Fibroblast of lung (primary cell): Measurements from ENCODE around the gene LALBA. TPM values are rescaled to one million over a fixed set of nuclear protein-coding genes. Genes with fewer than 3 reads are reported as not detected.

ENCODE experiments used
- DNase-seq, 2 donors: peaks; one replicate each; pipeline versions ENCODE4 v3.0.0 to v3.0.0-alpha.2; 2010; ENCODE audit warnings: low read depth in 2 of 2
- H2AFZ ChIP-seq: 2 replicates; pipeline ENCODE4 v1.5.1; 2012; ENCODE audit warnings: low read length, control low read depth, inconsistent platforms
- H3K27ac ChIP-seq: 2 replicates; pipeline ENCODE4 v1.5.1; 2011; ENCODE audit warnings: low read length, control low read depth; ENCODE audit not compliant: insufficient read depth
- H3K27me3 ChIP-seq: 2 replicates; pipeline ENCODE4 v1.5.1; 2011; ENCODE audit warnings: mild to moderate bottlenecking, low read length; ENCODE audit not compliant: control insufficient read depth, insufficient read depth
- H3K36me3 ChIP-seq: 2 replicates; pipeline ENCODE4 v1.5.1; 2011; ENCODE audit warnings: low read length; ENCODE audit not compliant: control insufficient read depth, insufficient read depth
- H3K4me1 ChIP-seq: 2 replicates; pipeline ENCODE4 v1.5.1; 2011; ENCODE audit warnings: low read length; ENCODE audit not compliant: control insufficient read depth, insufficient read depth; ENCODE audit errors: extremely low read depth
- H3K4me2 ChIP-seq: 2 replicates; pipeline ENCODE4 v1.5.1; 2011; ENCODE audit warnings: low read length, control low read depth; ENCODE audit not compliant: insufficient read depth; ENCODE audit errors: extremely low read depth
- H3K4me3 ChIP-seq, 4 experiments: fragments of 200-600 bp in 1 of 4; sonication (generic) in 1 of 4; replicated peaks in 1 of 4; 2 replicates each; pipeline ENCODE4 v1.5.1; 2011 to 2016; ENCODE audit warnings: low read length in 4 of 4, low read depth in 3 of 4, mild to moderate bottlenecking in 3 of 4, control low read depth in 2 of 4, inconsistent platforms in 1 of 4, mixed read lengths in 1 of 4; ENCODE audit not compliant: insufficient read depth in 1 of 4; ENCODE audit errors: control extremely low read depth in 1 of 4
- H3K79me2 ChIP-seq: 2 replicates; pipeline ENCODE4 v1.5.1; 2012; ENCODE audit warnings: mild to moderate bottlenecking, low read length, inconsistent platforms; ENCODE audit not compliant: control insufficient read depth, insufficient read depth
- H3K9ac ChIP-seq: 2 replicates; pipeline ENCODE4 v1.5.1; 2011; ENCODE audit warnings: mild to moderate bottlenecking, low read length, control low read depth; ENCODE audit not compliant: insufficient read depth
- H3K9me3 ChIP-seq: 2 replicates; pipeline ENCODE4 v1.5.1; 2012; ENCODE audit warnings: low read depth, low read length; ENCODE audit not compliant: control insufficient read depth, insufficient read depth
- H4K20me1 ChIP-seq: 2 replicates; pipeline ENCODE4 v1.5.1; 2011; ENCODE audit warnings: low read length; ENCODE audit not compliant: control insufficient read depth, insufficient read depth; ENCODE audit errors: extremely low read depth
- CTCF ChIP-seq, 2 donors: IDR thresholded peaks in 1 of 2; conservative IDR thresholded peaks in 1 of 2; 1 replicate in 1 of 2; 2 replicates in 1 of 2; pipeline ENCODE4 v1.5.1; 2011 to 2012; ENCODE audit warnings: low read length in 2 of 2, control low read depth in 1 of 2, inconsistent platforms in 1 of 2, low read depth in 1 of 2, mild to moderate bottlenecking in 1 of 2
- EZH2 ChIP-seq: IDR thresholded peaks from 2 replicates; pipeline ENCODE4 v1.5.1; 2012; ENCODE audit warnings: low read length, control low read depth, mild to moderate bottlenecking; ENCODE audit errors: missing control alignments
- polyA plus RNA-seq, 2 donors: library from polyadenylated mRNA; depleted of rRNA in 1 of 2; stranded (reverse) in 1 of 2; unstranded in 1 of 2; fragments of >200 nt; gene quantifications; 2 replicates each; pipeline ENCODE4 v1.2.1, GENCODE V29; 2011 to 2012; ENCODE audit warnings: missing spikeins in 1 of 2
- total RNA-seq: library from RNA; depleted of rRNA; stranded (reverse); fragments of >200 nt; gene quantifications from 2 replicates; pipeline ENCODE4 v1.2.1, GENCODE V29; 2014

LALBA gene
- total and polyA plus RNA-seq, 2 donors (not counting 1 experiment from before 2014, with no cell fraction given): not detected

- no peak overlapping the region for H3K9ac ChIP-seq
- no peaks in the 10 kb centered on the region for H3K9me3 ChIP-seq
- H3K4me3 ChIP-seq: no peak overlapping the region
- no peak for TF ChIP-seq CTCF (conservative IDR thresholded peaks at IDR 0.05 in 1 of 2, IDR thresholded peaks at IDR 0.05 in 1 of 2; ENCODE audit: low read depth in 1 of 2, low read length in 2 of 2)
- no peak for TF ChIP-seq EZH2
- H4K20me1 ChIP-seq: no peaks in the 10 kb centered on the region
- H3K4me1 ChIP-seq: no peaks in the 10 kb centered on the region
- H3K79me2 ChIP-seq: no peaks in the 10 kb centered on the region
- H3K4me2 ChIP-seq: no peak overlapping the region
- no peaks in the 10 kb centered on the region for H3K36me3 ChIP-seq
- H2AFZ ChIP-seq: no peak overlapping the region
- H3K27ac ChIP-seq: no peak overlapping the region
- no peak for DNase-seq
- no peaks in the 10 kb centered on the region for H3K27me3 ChIP-seq
Measured at GRCh38 chr12:48600552-48600951, 30.7 kb upstream of the LALBA start.

DNA sequence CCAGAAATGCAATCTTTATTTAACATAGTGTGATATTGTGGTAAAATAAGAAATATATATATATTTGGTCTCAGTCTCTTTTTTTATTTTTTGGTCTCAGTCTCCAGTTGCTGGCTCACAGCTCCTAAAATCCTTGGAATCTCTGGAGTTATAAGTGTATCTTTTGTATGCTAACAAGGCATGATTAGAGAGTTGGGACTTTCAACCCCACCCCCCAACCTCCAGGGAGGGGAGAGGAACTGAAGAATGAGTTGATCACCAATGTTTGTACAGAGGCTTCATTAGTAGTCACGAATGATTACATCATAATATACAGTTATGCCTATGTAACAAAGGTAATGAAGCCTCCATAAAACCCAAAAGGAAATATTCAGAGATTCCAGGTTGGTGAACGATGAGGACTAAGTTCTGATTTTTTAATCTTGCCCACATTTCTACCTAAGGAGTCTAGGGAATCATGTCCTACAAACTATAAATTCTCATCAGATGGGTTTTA is 22.8 kb upstream of the LALBA start:
- H3K79me2 ChIP-seq: no peaks in the 10 kb centered on the region

DNA sequence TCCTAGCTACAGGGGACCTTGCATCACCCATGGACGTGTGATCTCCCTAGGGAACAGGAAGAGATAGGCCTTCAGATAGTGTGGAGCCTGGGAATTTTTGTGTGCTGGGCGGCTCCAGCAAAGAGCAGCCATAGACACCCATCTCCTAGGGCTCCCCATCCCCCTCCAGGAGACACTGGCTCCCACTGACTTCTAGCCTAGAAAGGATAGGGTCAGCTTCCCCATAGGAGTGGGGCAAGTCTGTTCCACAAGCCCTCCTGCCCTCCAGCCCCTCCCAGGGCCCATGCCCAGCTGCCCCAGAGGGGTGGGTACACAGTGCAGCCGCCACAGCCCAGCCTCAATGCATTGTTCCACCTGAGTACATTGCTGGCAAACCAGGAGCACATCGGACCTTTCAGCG is 16.5 kb upstream of the LALBA start:
- Histone ChIP-seq H4K20me1 (no peaks in the 10 kb centered on the region), H3K4me1 (no peaks in the 10 kb centered on the region), H3K27ac (no peak overlapping the region), H3K4me3 (no peak overlapping the region), H3K27me3 (no peaks in the 10 kb centered on the region), H3K9me3 (no peaks in the 10 kb centered on the region), H2AFZ (no peak overlapping the region), H3K36me3 (no peaks in the 10 kb centered on the region), H3K79me2 (no peaks in the 10 kb centered on the region), H3K9ac (no peak overlapping the region), H3K4me2 (no peak overlapping the region)
- no peak for DNase-seq
- no peak for TF ChIP-seq CTCF (conservative IDR thresholded peaks at IDR 0.05 in 1 of 2, IDR thresholded peaks at IDR 0.05 in 1 of 2; ENCODE audit: low read depth in 1 of 2, low read length in 2 of 2)
- TF ChIP-seq EZH2: no peak

More for the DNA sequence above, 22.8 kb upstream of the LALBA start:
- H4K20me1 ChIP-seq: no peaks in the 10 kb centered on the region
- no peak overlapping the region for H3K4me2 ChIP-seq
- no peak overlapping the region for H2AFZ ChIP-seq
- TF ChIP-seq CTCF (conservative IDR thresholded peaks at IDR 0.05 in 1 of 2, IDR thresholded peaks at IDR 0.05 in 1 of 2; ENCODE audit: low read depth in 1 of 2, low read length in 2 of 2) (no peak), EZH2 (no peak)
- H3K4me3 ChIP-seq: no peak overlapping the region
- no peak for DNase-seq
- H3K36me3 ChIP-seq: no peaks in the 10 kb centered on the region
- no peak overlapping the region for H3K27ac ChIP-seq
- no peaks in the 10 kb centered on the region for H3K4me1 ChIP-seq
- H3K9me3 ChIP-seq: no peaks in the 10 kb centered on the region
- no peak overlapping the region for H3K9ac ChIP-seq
- no peaks in the 10 kb centered on the region for H3K27me3 ChIP-seq
